CD4-positive, alpha-beta memory T cell (primary cell): ENCODE results near the gene BCKDK. TPM values are rescaled to one million over a fixed set of nuclear protein-coding genes. Genes with fewer than 3 reads are reported as not detected.

Source experiments
- CTCF ChIA-PET: fragments of 350-600 bp; sonication (Branson Sonifier 250); formaldehyde crosslinking; loops from one replicate; lab custom pipeline; 2021; ENCODE audit warnings: inconsistent platforms; ENCODE audit not compliant: partially characterized antibody; lab: Charles Lee
- POLR2A ChIA-PET: fragments of 350-600 bp; sonication (Branson Sonifier 250); formaldehyde crosslinking; loops from one replicate; lab custom pipeline; 2021; ENCODE audit not compliant: partially characterized antibody; lab: Charles Lee
- DNase-seq, 5 donors: peaks; one replicate each; pipeline versions ENCODE4 v3.0.0 to v3.0.0-alpha.2; 2020 to 2022; ENCODE audit warnings: mixed read lengths in 1 of 5
- H3K27ac ChIP-seq: one replicate; pipeline ENCODE4 v1.7.0; 2013; ENCODE audit warnings: low read depth, low read length
- H3K27me3 ChIP-seq: 2 replicates; pipeline ENCODE4 v1.7.0; 2013; ENCODE audit warnings: mild to moderate bottlenecking, low read length, moderate library complexity; ENCODE audit not compliant: insufficient read depth
- H3K36me3 ChIP-seq: 2 replicates; pipeline ENCODE4 v1.7.0; 2013; ENCODE audit warnings: mild to moderate bottlenecking, low read length, moderate library complexity; ENCODE audit not compliant: insufficient read depth
- H3K4me1 ChIP-seq: 2 replicates; pipeline ENCODE4 v1.7.0; 2013; ENCODE audit warnings: mild to moderate bottlenecking, low read length, moderate library complexity; ENCODE audit not compliant: insufficient read depth
- H3K4me3 ChIP-seq, 2 donors: one replicate each; pipeline ENCODE4 v1.7.0; 2013; ENCODE audit warnings: low read length in 2 of 2, mild to moderate bottlenecking in 1 of 2
- H3K9me3 ChIP-seq, 2 donors: one replicate each; pipeline ENCODE4 v1.7.0; 2013; ENCODE audit warnings: low read length in 2 of 2, control low read depth in 1 of 2; ENCODE audit not compliant: control insufficient read depth in 1 of 2
- H3K27ac Mint-ChIP-seq, 7 donors: one replicate each; pipeline ENCODE4 v1.8.0; 2020 to 2021; ENCODE audit warnings: mixed read lengths in 7 of 7, mild to moderate bottlenecking in 6 of 7, inconsistent platforms in 3 of 7, moderate library complexity in 3 of 7
- H3K27me3 Mint-ChIP-seq, 2 donors: one replicate each; pipeline ENCODE4 v1.8.0; 2020 to 2021; ENCODE audit warnings: mixed read lengths in 2 of 2
- H3K36me3 Mint-ChIP-seq, 2 donors: one replicate each; pipeline ENCODE4 v1.8.0; 2020 to 2021; ENCODE audit warnings: mixed read lengths in 2 of 2, inconsistent platforms in 1 of 2, mild to moderate bottlenecking in 1 of 2
- H3K4me1 Mint-ChIP-seq, 4 donors: one replicate each; pipeline ENCODE4 v1.8.0; 2020 to 2021; ENCODE audit warnings: mixed read lengths in 4 of 4, mild to moderate bottlenecking in 1 of 4
- H3K4me3 Mint-ChIP-seq, 8 donors: one replicate each; pipeline ENCODE4 v1.8.0; 2020 to 2021; ENCODE audit warnings: mixed read lengths in 8 of 8, mild to moderate bottlenecking in 7 of 8, moderate library complexity in 6 of 8, inconsistent platforms in 3 of 8
- H3K9me3 Mint-ChIP-seq, 8 donors: one replicate each; pipeline ENCODE4 v1.8.0; 2020 to 2021; ENCODE audit warnings: mixed read lengths in 8 of 8, mild to moderate bottlenecking in 5 of 8, inconsistent platforms in 3 of 8, moderate library complexity in 1 of 8
- intact Hi-C: fragments of 100-400 bp; cut with micrococcal nuclease; formaldehyde crosslinking; loops from one replicate; pipeline ENCODE4 v1.15.1; 2023
- polyA plus RNA-seq, 2 donors: library from polyadenylated mRNA; unstranded; fragments of 300-500 nt; fragmentation: Illumina TruSeq; gene quantifications; one replicate each; pipeline ENCODE4 v1.2.3, GENCODE V29; 2021
- total RNA-seq, 2 experiments: library from RNA; stranded (reverse); gene quantifications; one replicate each; pipeline ENCODE4 v1.2.3, GENCODE V29; 2021

The BCKDK gene
- total and polyA plus RNA-seq, 4 experiments from 2014 or later, result 17.0 to 24.3 (median 21.7) TPM

DNA sequence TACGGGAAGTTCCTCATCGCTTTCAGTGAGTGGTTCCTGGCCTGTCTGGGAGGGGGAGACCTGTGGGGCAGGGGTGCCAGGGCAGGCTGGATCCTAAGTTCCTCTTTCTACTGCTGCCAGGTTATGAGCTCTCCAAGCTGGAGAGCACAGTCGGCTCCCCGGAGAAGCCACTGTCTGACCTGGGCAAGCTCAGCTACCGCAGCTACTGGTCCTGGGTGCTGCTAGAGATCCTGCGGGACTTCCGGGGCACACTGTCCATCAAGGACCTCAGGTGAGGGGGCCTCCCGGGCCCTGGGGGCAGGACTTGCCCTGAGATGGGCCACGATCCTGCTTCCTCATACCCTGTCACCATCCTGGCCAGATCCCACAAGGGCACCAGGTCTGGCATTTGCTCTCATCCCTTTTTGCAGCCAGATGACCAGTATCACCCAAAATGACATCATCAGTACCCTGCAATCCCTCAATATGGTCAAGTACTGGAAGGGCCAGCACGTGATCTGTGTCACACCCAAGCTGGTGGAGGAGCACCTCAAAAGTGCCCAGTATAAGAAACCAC lies 22.2 kb downstream of the BCKDK start:
- Mint-ChIP-seq H3K27me3 (no peaks in the 10 kb centered on the region), H3K4me1 (peaks cover 0 to 5% (median 0%) of the 10 kb centered on the region in 4 donors), H3K36me3 (peaks cover 25 to 49% of the 10 kb centered on the region in 2 donors), H3K9me3 (no peaks in the 10 kb centered on the region), H3K27ac (no peak overlapping the region), H3K4me3 (no peak overlapping the region)
- Histone ChIP-seq H3K36me3 (peaks cover 31% of the 10 kb centered on the region), H3K4me1 (no peaks in the 10 kb centered on the region), H3K27me3 (no peaks in the 10 kb centered on the region), H3K9me3 (no peaks in the 10 kb centered on the region), H3K4me3 (no peak overlapping the region), H3K27ac (no peak overlapping the region)
- intact Hi-C loops, result no loop called here
- POLR2A ChIA-PET, result interaction anchor here (0.6 to 1.8 kb wide), 3 partner anchors 9 to 13 kb away, joined by 3 to 8 read pairs (median 3); partner anchors contain the start of gene KAT8
- CTCF ChIA-PET, result interaction anchor here (0.9 to 1.5 kb wide), 2 partner anchors 12 to 22 kb away, joined by 3 read pairs; partner anchors contain the start of gene BCKDK
- DNase-seq, result no peak

DNA sequence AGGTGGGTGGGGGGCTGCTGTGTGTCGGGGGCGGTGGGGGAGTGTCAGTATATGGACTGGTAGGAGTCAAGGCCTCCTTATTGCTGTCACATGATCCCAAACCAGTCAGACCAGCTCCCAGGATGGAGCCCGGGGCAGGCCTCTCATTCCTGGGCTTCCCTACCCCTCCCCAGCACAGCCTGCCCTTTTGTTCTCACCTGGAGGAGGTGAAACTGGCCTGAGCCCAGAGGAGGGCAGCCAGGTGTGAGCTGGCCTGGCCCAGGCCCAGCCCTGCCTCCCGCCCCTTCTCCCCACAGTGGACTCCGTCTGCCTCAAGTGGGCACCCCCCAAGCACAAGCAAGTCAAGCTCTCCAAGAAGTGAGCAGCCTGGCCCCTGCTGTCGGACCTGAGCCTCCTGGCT lies 22.7 kb downstream of the BCKDK start:
- no peaks in the 10 kb centered on the region for H3K27me3 Mint-ChIP-seq
- H3K4me3 ChIP-seq, result no peak overlapping the region
- ChIA-PET CTCF (interaction anchor here (1.5 kb wide), 1 partner anchor 11 kb away, joined by 3 read pairs; no protein-coding TSS in a partner anchor), POLR2A (interaction anchor here (0.6 to 1.1 kb wide), 3 partner anchors 9 to 13 kb away, joined by 3 to 7 read pairs (median 3); partner anchors contain the start of gene KAT8)
- no peaks in the 10 kb centered on the region for H3K9me3 ChIP-seq
- no peak for DNase-seq
- no peak overlapping the region for H3K27ac Mint-ChIP-seq
- H3K4me1 ChIP-seq, result no peaks in the 10 kb centered on the region
- no peaks in the 10 kb centered on the region for H3K27me3 ChIP-seq
- H3K36me3 Mint-ChIP-seq, result peaks cover 22 to 45% of the 10 kb centered on the region in 2 donors
- intact Hi-C loops, result no loop called here
- H3K4me3 Mint-ChIP-seq, result no peak overlapping the region
- H3K27ac ChIP-seq, result no peak overlapping the region
- peaks cover 0 to 5% (median 1%) of the 10 kb centered on the region in 4 donors for H3K4me1 Mint-ChIP-seq
- H3K36me3 ChIP-seq, result peaks cover 31% of the 10 kb centered on the region
- H3K9me3 Mint-ChIP-seq, result no peaks in the 10 kb centered on the region

DNA sequence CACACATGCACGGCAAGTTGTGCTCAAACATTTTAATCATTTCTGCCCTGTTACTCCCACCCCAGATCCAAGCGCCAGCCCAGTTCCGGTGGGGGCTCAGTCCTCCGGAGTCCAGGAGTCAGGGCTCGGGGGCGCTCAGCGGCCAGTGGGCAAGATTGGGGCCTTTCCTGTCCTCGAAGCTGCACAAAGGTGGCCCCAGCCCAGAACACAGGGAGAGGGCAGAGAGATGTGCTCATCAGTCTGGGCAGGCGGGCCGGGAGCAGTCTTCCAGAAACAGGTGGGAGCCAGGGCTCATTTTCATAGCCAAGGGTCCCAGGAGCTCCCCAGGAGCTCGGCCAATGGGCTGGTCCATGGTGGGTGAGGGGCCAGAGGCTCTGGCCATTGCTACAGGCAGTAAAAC lies 23.2 kb downstream of the BCKDK start:
- CTCF ChIA-PET, result interaction anchor here (1.5 kb wide), 1 partner anchor 11 kb away, joined by 3 read pairs; no protein-coding TSS in a partner anchor
- POLR2A ChIA-PET, result interaction anchor here (1.1 kb wide), 2 partner anchors 11 to 14 kb away, joined by 3 to 7 read pairs; partner anchors contain the start of gene KAT8

DNA sequence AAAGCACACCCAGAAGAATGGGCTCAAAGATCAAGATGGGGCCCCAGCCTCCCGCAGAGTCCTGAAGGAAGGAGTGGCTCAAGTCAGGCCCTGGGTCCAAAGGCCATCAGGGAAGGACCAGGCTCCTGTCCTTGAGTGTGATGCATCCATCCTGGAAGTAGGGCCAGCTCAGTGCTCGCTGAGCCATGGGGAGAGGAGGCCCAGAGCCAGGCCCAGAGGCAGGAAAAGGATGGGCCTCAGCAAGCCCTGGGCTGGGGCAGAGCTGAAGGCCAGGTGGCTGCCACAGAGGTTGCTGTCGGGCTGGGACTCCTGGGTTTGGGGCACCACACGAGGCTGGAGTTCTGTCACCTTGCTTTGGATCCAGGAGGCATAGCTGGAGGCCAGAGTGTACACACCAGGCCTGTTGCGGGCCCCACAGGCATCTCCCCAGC lies 23.7 kb downstream of the BCKDK start:
- Mint-ChIP-seq H3K4me1 (peaks cover 0 to 3% (median 0%) of the 10 kb centered on the region in 4 donors), H3K36me3 (peaks cover 16 to 39% of the 10 kb centered on the region in 2 donors), H3K27ac (no peak overlapping the region), H3K9me3 (no peaks in the 10 kb centered on the region), H3K4me3 (no peak overlapping the region), H3K27me3 (no peaks in the 10 kb centered on the region)
- POLR2A ChIA-PET, result interaction anchor here (1.1 kb wide), 2 partner anchors 11 to 14 kb away, joined by 3 to 7 read pairs; partner anchors contain the start of gene KAT8
- no peaks in the 10 kb centered on the region for H3K27me3 ChIP-seq
- DNase-seq, result no peak
- intact Hi-C loops, result no loop called here
- no peak overlapping the region for H3K4me3 ChIP-seq
- H3K36me3 ChIP-seq, result peaks cover 30% of the 10 kb centered on the region
- CTCF ChIA-PET, result interaction anchor here (1.5 kb wide), 1 partner anchor 10 kb away, joined by 3 read pairs; no protein-coding TSS in a partner anchor
- no peaks in the 10 kb centered on the region for H3K4me1 ChIP-seq
- no peaks in the 10 kb centered on the region for H3K9me3 ChIP-seq
- H3K27ac ChIP-seq, result no peak overlapping the region

More for the DNA sequence above, 23.2 kb downstream of the BCKDK start:
- Mint-ChIP-seq H3K27me3 (no peaks in the 10 kb centered on the region), H3K27ac (no peak overlapping the region), H3K4me3 (no peak overlapping the region), H3K4me1 (peaks cover 0 to 3% (median under 1%) of the 10 kb centered on the region in 4 donors), H3K9me3 (no peaks in the 10 kb centered on the region), H3K36me3 (peaks cover 17 to 40% of the 10 kb centered on the region in 2 donors)
- Histone ChIP-seq H3K4me1 (no peaks in the 10 kb centered on the region), H3K9me3 (no peaks in the 10 kb centered on the region), H3K4me3 (no peak overlapping the region), H3K27ac (no peak overlapping the region), H3K27me3 (no peaks in the 10 kb centered on the region), H3K36me3 (peaks cover 31% of the 10 kb centered on the region)
- intact Hi-C loops, result no loop called here
- no peak for DNase-seq

DNA sequence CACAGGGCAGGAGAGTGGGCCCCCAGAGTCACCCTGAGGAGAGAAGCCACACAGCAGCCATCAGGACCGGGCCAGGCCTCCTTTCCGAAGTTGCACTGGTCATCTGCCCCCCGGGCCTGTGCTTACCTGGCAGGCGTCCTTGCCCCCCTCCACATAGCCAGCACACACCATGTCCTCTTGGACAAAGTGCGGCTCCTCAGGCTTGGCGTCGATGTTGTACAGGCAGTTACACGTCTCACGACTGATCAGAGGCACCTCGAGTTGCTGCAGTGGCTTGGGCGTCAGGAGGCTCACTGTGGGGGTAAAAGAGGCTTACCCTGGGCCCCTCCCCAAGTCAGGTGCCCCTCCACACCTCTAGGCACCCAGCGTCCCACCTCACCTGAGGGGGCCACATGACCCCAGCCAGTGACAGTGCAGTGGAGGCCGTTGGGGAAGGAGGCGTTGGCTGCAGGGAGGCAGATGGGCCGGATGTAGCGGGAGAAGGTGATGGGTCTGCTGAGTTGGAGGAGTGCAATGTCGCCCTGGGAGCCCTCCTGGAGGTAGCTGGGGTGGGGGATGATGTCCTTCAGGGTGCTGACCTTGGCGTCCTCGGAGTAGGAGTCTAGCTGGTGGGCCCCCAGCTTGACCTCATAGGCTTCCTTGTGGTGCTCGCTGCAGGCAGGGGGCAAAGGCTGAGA lies 24.3 kb downstream of the BCKDK start:
- H3K9me3 ChIP-seq, result no peaks in the 10 kb centered on the region
- no peaks in the 10 kb centered on the region for H3K27me3 Mint-ChIP-seq
- peaks cover 24% of the 10 kb centered on the region for H3K36me3 ChIP-seq
- H3K4me3 Mint-ChIP-seq, result no peak overlapping the region
- no peaks in the 10 kb centered on the region for H3K9me3 Mint-ChIP-seq
- CTCF ChIA-PET, result interaction anchor here (2.6 kb wide), 1 partner anchor 10 kb away, joined by 10 read pairs; no protein-coding TSS in a partner anchor
- DNase-seq, result no peak
- H3K4me1 ChIP-seq, result no peaks in the 10 kb centered on the region
- POLR2A ChIA-PET, result interaction anchor here (1.0 to 1.5 kb wide), 3 partner anchors 10 to 15 kb away, joined by 3 to 7 read pairs (median 6); partner anchors contain the start of gene KAT8
- intact Hi-C loops, result no loop called here
- H3K4me3 ChIP-seq, result no peak overlapping the region
- H3K36me3 Mint-ChIP-seq, result peaks cover 16 to 36% of the 10 kb centered on the region in 2 donors
- peak overlapping the region in 1 of 7 donors; percentile 4 for H3K27ac Mint-ChIP-seq
- no peaks in the 10 kb centered on the region for H3K27me3 ChIP-seq
- peaks cover 0 to 3% (median 0%) of the 10 kb centered on the region in 4 donors for H3K4me1 Mint-ChIP-seq
- no peak overlapping the region for H3K27ac ChIP-seq

DNA sequence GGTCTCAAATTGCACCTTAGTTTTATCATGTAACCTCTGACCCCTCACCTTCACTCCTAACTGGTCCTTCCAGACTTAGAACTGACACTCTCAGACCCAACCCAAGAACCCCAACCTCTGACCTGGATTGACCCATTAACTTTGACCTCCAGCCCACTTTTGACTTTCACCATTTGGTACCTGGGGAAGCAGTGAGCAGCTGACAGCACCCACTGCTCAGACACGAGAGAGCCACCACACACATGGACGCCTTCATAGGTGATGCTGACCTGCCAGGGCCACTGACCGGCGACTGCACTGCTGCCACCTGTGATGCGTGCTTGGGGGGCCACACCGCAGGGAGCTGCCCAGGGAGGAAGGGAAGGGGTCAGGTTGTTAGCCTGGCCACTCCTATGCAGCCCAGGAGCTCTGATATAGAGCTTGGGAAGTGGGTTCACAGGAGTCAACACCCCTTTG lies 24.9 kb downstream of the BCKDK start:
- peaks cover 0 to 3% (median 0%) of the 10 kb centered on the region in 4 donors for H3K4me1 Mint-ChIP-seq
- POLR2A ChIA-PET, result interaction anchor here (1.0 to 1.5 kb wide), 2 partner anchors 9 to 15 kb away, joined by 3 to 6 read pairs; partner anchors contain the start of gene KAT8

More for the DNA sequence above, 24.9 kb downstream of the BCKDK start:
- H3K27ac ChIP-seq, result no peak overlapping the region
- H3K4me1 ChIP-seq, result no peaks in the 10 kb centered on the region
- no peak overlapping the region for H3K4me3 ChIP-seq
- H3K9me3 ChIP-seq, result no peaks in the 10 kb centered on the region
- H3K27ac Mint-ChIP-seq, result no peak overlapping the region
- H3K27me3 Mint-ChIP-seq, result no peaks in the 10 kb centered on the region
- no peaks in the 10 kb centered on the region for H3K27me3 ChIP-seq
- H3K9me3 Mint-ChIP-seq, result no peaks in the 10 kb centered on the region
- peaks cover 19% of the 10 kb centered on the region for H3K36me3 ChIP-seq
- H3K4me3 Mint-ChIP-seq, result no peak overlapping the region
- no peak for DNase-seq
- intact Hi-C loops, result no loop called here
- CTCF ChIA-PET, result interaction anchor here (2.6 kb wide), 1 partner anchor 9 kb away, joined by 10 read pairs; no protein-coding TSS in a partner anchor
- H3K36me3 Mint-ChIP-seq, result peaks cover 12 to 30% of the 10 kb centered on the region in 2 donors
